GM23248 (cell line): ENCODE measurements around the gene GFM2.

Experiments used
- EZH2 ChIP-seq: fragments of 200-600 bp; sonication (generic); IDR thresholded peaks from 2 replicates; pipeline ENCODE4 v1.6.1; 2018; ENCODE audit warnings: antibody characterized with exemption, mild to moderate bottlenecking; ENCODE audit not compliant: insufficient read depth, poor library complexity, severe bottlenecking
- EZH2phosphoT487 ChIP-seq: fragments of 200-600 bp; sonication (generic); IDR thresholded peaks from 2 replicates; pipeline ENCODE4 v1.6.1; 2018; ENCODE audit warnings: antibody characterized with exemption, moderate library complexity, mild to moderate bottlenecking, low read depth; ENCODE audit not compliant: insufficient read depth

- no peak for TF ChIP-seq EZH2
- no peak for TF ChIP-seq EZH2phosphoT487
Observed at GRCh38 chr5:74766418-74766848, 484 bp downstream of the GFM2 start.
